WTC11 (cell line): ENCODE data around the gene BDH1. TPM values are rescaled to one million over a fixed set of nuclear protein-coding genes. Genes with fewer than 3 reads are reported as not detected.

ENCODE experiments used
- ATAC-seq: fragments of 200-7000 bp; cut with Tn5 transposase; 2 replicates; pipeline ENCODE4 v1.10.0; 2021; ENCODE audit warnings: mild to moderate bottlenecking, moderate library complexity
- CTCF ChIA-PET: fragments of 300-600 bp; sonication (Branson Sonifier 250); formaldehyde crosslinking; loops from one replicate; lab custom pipeline; 2021; ENCODE audit warnings: antibody characterized with exemption; lab: Charles Lee
- POLR2A ChIA-PET: fragments of 350-600 bp; sonication (Branson Sonifier 250); formaldehyde crosslinking; loops from one replicate; lab custom pipeline; 2021; ENCODE audit warnings: antibody characterized with exemption; lab: Charles Lee
- DNase-seq: peaks from one replicate; pipeline ENCODE4 v3.0.0; 2021; ENCODE audit warnings: low spot score
- H3K27ac Mint-ChIP-seq: 2 replicates; pipeline ENCODE4 v1.8.0; 2021; ENCODE audit warnings: mixed read lengths
- H3K27me3 Mint-ChIP-seq: 2 replicates; pipeline ENCODE4 v1.8.0; 2021; ENCODE audit warnings: low read depth, mild to moderate bottlenecking, moderate library complexity, mixed read lengths
- H3K36me3 Mint-ChIP-seq: 2 replicates; pipeline ENCODE4 v1.8.0; 2021; ENCODE audit warnings: mixed read lengths
- H3K4me1 Mint-ChIP-seq: 2 replicates; pipeline ENCODE4 v1.8.0; 2022; ENCODE audit warnings: mixed read lengths
- H3K4me3 Mint-ChIP-seq: 2 replicates; pipeline ENCODE4 v1.8.0; 2021; ENCODE audit warnings: mild to moderate bottlenecking, moderate library complexity, mixed read lengths
- H3K9me3 Mint-ChIP-seq: 2 replicates; pipeline ENCODE4 v1.8.0; 2021; ENCODE audit warnings: mixed read lengths
- CBFB ChIP-seq: sonication (generic); formaldehyde crosslinking; IDR thresholded peaks from 2 replicates; pipeline ENCODE4 v1.8.1; 2022; ENCODE audit warnings: mild to moderate bottlenecking, low read depth, missing genetic modification reagents
- EMX1 ChIP-seq: fragments of 250-450 bp; sonication (Bioruptor Pico); IDR thresholded peaks from 2 replicates; pipeline ENCODE4 v1.8.0; 2021; ENCODE audit warnings: mild to moderate bottlenecking
- ESRRA ChIP-seq: sonication (generic); formaldehyde crosslinking; IDR thresholded peaks from 2 replicates; pipeline ENCODE4 v1.8.1; 2022; ENCODE audit warnings: mild to moderate bottlenecking, missing genetic modification reagents, borderline replicate concordance
- ETV6 ChIP-seq: sonication (generic); formaldehyde crosslinking; IDR thresholded peaks from 2 replicates; pipeline ENCODE4 v1.8.1; 2022; ENCODE audit warnings: mild to moderate bottlenecking, missing genetic modification reagents
- GABPB1 ChIP-seq: sonication (generic); formaldehyde crosslinking; IDR thresholded peaks from 2 replicates; pipeline ENCODE4 v1.8.1; 2023; ENCODE audit warnings: mild to moderate bottlenecking, missing genetic modification reagents
- GTF2I ChIP-seq: fragments of 250-450 bp; sonication (Bioruptor Pico); conservative IDR thresholded peaks from 2 replicates; pipeline ENCODE4 v1.4.0; 2021; ENCODE audit warnings: mild to moderate bottlenecking
- JUN ChIP-seq: sonication (generic); formaldehyde crosslinking; IDR thresholded peaks from 2 replicates; pipeline ENCODE4 v1.8.0; 2023; ENCODE audit warnings: mild to moderate bottlenecking, missing genetic modification reagents
- MXD4 ChIP-seq: fragments of 250-450 bp; sonication (Bioruptor Pico); IDR thresholded peaks from 2 replicates; pipeline ENCODE4 v1.8.0; 2021; ENCODE audit warnings: mild to moderate bottlenecking, moderate library complexity, borderline replicate concordance
- NFE2L1 ChIP-seq: sonication (generic); formaldehyde crosslinking; IDR thresholded peaks from 2 replicates; pipeline ENCODE4 v1.8.1; 2023; ENCODE audit warnings: missing genetic modification reagents
- NFYB ChIP-seq: sonication (generic); formaldehyde crosslinking; conservative IDR thresholded peaks from 2 replicates; pipeline ENCODE4 v1.8.0; 2022; ENCODE audit warnings: low read depth, missing genetic modification reagents
- RORB ChIP-seq: fragments of 250-450 bp; sonication (Bioruptor Pico); IDR thresholded peaks from 2 replicates; pipeline ENCODE4 v1.9.0; 2021; ENCODE audit warnings: mild to moderate bottlenecking
- TP53 ChIP-seq: sonication (generic); formaldehyde crosslinking; IDR thresholded peaks from 2 replicates; pipeline ENCODE4 v1.8.1; 2023; ENCODE audit warnings: mild to moderate bottlenecking, missing genetic modification reagents
- ZBTB21 ChIP-seq: sonication (generic); formaldehyde crosslinking; IDR thresholded peaks from 2 replicates; pipeline ENCODE4 v1.8.1; 2023; ENCODE audit warnings: mild to moderate bottlenecking, missing genetic modification reagents, borderline replicate concordance
- ZNF263 ChIP-seq: sonication (generic); formaldehyde crosslinking; IDR thresholded peaks from 2 replicates; pipeline ENCODE4 v1.8.1; 2022; ENCODE audit warnings: low read depth, mild to moderate bottlenecking, moderate library complexity, missing genetic modification reagents
- ZNF423 ChIP-seq: fragments of 250-450 bp; sonication (Bioruptor Pico); IDR thresholded peaks from 2 replicates; pipeline ENCODE4 v2.1.2; 2022; ENCODE audit warnings: mild to moderate bottlenecking, moderate library complexity
- total RNA-seq: library from RNA; stranded (reverse); gene quantifications from 3 replicates; pipeline ENCODE4 v1.2.3, GENCODE V29; 2021
- TF ChIP-seq, protein P1 (sequence below): sonication (generic); formaldehyde crosslinking; IDR thresholded peaks from 2 replicates; pipeline ENCODE4 v1.8.1; 2022; ENCODE audit warnings: mild to moderate bottlenecking, moderate library complexity, missing genetic modification reagents
- TF ChIP-seq, protein P2 (sequence below): sonication (generic); formaldehyde crosslinking; IDR thresholded peaks from 2 replicates; pipeline ENCODE4 v1.8.1; 2023; ENCODE audit warnings: mild to moderate bottlenecking, missing genetic modification reagents, moderate library complexity
- TF ChIP-seq, protein P3 (sequence below): fragments of 250-450 bp; sonication (Bioruptor Pico); IDR thresholded peaks from 2 replicates; pipeline ENCODE4 v1.9.0; 2021; ENCODE audit warnings: moderate library complexity, mild to moderate bottlenecking, inconsistent platforms, borderline replicate concordance
- TF ChIP-seq, protein P4 (sequence below): fragments of 250-450 bp; sonication (Bioruptor Pico); IDR thresholded peaks from 2 replicates; pipeline ENCODE4 v1.9.0; 2021; ENCODE audit warnings: mild to moderate bottlenecking
- TF ChIP-seq, protein P5 (sequence below): sonication (generic); formaldehyde crosslinking; IDR thresholded peaks from 2 replicates; pipeline ENCODE4 v1.8.0; 2023; ENCODE audit warnings: missing genetic modification reagents, mild to moderate bottlenecking, borderline replicate concordance
- TF ChIP-seq, protein P6 (sequence below): fragments of 250-450 bp; sonication (Bioruptor Pico); IDR thresholded peaks from 2 replicates; pipeline ENCODE4 v2.1.2; 2022; ENCODE audit warnings: mild to moderate bottlenecking, moderate library complexity

BDH1 gene
- total RNA-seq, 1 experiment from 2014 or later = 26.8 TPM

DNA sequence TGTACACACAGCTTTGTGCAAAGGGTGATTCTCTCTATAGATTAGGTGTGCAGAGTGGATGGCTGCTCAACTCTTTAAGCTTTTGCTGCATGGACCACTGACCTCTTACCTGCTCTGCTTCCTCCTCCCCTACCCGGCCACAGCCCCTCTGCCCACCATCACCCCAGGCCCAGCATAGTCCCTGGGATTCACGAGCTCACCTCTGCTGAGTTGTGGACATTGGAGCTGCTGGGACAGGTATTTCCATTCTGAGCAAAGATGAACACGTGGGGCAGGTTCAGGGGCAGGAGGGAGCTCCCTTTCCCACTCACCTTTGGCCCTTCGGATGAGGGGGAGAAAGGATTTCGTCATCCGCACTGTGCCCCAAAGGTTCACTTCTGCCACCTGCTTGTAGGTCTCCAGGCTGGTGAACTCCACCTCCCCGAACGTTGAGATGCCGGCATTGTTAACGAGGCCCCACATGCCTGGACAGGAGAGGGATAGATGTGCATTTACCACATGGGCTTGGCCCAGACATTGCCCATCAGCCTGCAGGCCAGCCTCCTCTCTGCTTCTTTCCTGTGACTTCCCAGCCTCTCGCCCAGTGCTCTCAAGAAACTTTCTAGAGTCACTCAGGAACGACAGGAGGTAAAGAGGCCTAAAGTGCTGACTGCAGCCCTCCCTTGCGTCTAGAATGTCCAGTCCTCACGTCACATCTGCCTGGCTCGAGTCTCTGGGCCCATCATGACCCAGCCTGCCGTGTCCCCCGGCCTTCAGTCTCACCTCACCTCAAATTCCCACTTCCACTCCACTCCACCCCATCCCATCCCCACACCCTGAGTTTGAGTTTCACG, 41.6 kb downstream of the BDH1 start:
- 0 out of 2 replicates have a peak, but pooled peaks cover 3% of the 10 kb centered on the region for H3K9me3 Mint-ChIP-seq
- H3K4me3 Mint-ChIP-seq = no peak overlapping the region
- no peak for TF ChIP-seq JUN (CRISPR knock-in tag)
- no peak for TF ChIP-seq RORB (CRISPR knock-in tag)
- TF ChIP-seq EMX1 (CRISPR knock-in tag) = no peak
- TF ChIP-seq ZNF423 (CRISPR knock-in tag) = no peak
- TF ChIP-seq GABPB1 (CRISPR knock-in tag) = peak; percentile 71
- TF ChIP-seq, protein P1, sequence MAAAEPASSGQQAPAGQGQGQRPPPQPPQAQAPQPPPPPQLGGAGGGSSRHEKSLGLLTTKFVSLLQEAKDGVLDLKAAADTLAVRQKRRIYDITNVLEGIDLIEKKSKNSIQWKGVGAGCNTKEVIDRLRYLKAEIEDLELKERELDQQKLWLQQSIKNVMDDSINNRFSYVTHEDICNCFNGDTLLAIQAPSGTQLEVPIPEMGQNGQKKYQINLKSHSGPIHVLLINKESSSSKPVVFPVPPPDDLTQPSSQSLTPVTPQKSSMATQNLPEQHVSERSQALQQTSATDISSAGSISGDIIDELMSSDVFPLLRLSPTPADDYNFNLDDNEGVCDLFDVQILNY (CRISPR knock-in tag) = no peak
- no peak for TF ChIP-seq TP53 (CRISPR knock-in tag)
- peaks cover 5% of the 10 kb centered on the region for H3K36me3 Mint-ChIP-seq
- H3K27ac Mint-ChIP-seq = peak overlapping the region; percentile 97
- CTCF ChIA-PET = interaction anchor here (1.3 to 1.8 kb wide), 4 partner anchors 12 to 174 kb away, joined by 3 to 8 read pairs (median 4); no protein-coding TSS in a partner anchor
- no peaks in the 10 kb centered on the region for H3K27me3 Mint-ChIP-seq
- peaks cover 42% of the 10 kb centered on the region for H3K4me1 Mint-ChIP-seq
- DNase-seq (no peak), ATAC-seq (no peak)
- POLR2A ChIA-PET = no interaction called here

GRCh38 chr3:197512691-197513571, 42.8 kb downstream of the BDH1 start:
- H3K36me3 Mint-ChIP-seq = peaks cover 3% of the 10 kb centered on the region
- H3K4me1 Mint-ChIP-seq = peaks cover 40% of the 10 kb centered on the region
- no peak for DNase-seq
- no peak overlapping the region for H3K4me3 Mint-ChIP-seq
- H3K9me3 Mint-ChIP-seq = no peaks in the 10 kb centered on the region
- no peaks in the 10 kb centered on the region for H3K27me3 Mint-ChIP-seq
- ChIA-PET POLR2A (interaction anchor here (0.7 kb wide), 1 partner anchor 14 kb away, joined by 3 read pairs; no protein-coding TSS in a partner anchor), CTCF (interaction anchor here (1.0 to 2.1 kb wide), 5 partner anchors 8 to 256 kb away, joined by 3 to 8 read pairs (median 3); no protein-coding TSS in a partner anchor)
- peak overlapping the region; percentile 71 for H3K27ac Mint-ChIP-seq
- no peak for TF ChIP-seq NFE2L1 (CRISPR knock-in tag)
- TF ChIP-seq NFYB (CRISPR knock-in tag) = no peak
- TF ChIP-seq, protein P2, sequence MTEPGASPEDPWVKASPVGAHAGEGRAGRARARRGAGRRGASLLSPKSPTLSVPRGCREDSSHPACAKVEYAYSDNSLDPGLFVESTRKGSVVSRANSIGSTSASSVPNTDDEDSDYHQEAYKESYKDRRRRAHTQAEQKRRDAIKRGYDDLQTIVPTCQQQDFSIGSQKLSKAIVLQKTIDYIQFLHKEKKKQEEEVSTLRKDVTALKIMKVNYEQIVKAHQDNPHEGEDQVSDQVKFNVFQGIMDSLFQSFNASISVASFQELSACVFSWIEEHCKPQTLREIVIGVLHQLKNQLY (CRISPR knock-in tag) = no peak
- no peak for TF ChIP-seq JUN (CRISPR knock-in tag)
- TF ChIP-seq ZBTB21 = no peak
- TF ChIP-seq, protein P3, sequence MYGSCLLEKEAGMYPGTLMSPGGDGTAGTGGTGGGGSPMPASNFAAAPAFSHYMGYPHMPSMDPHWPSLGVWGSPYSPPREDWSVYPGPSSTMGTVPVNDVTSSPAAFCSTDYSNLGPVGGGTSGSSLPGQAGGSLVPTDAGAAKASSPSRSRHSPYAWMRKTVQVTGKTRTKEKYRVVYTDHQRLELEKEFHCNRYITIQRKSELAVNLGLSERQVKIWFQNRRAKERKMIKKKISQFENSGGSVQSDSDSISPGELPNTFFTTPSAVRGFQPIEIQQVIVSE (CRISPR knock-in tag) = no peak
- no peak for TF ChIP-seq ESRRA (CRISPR knock-in tag)
- TF ChIP-seq MXD4 (CRISPR knock-in tag) = no peak
- no peak for TF ChIP-seq ZNF263 (CRISPR knock-in tag)
- no peak for TF ChIP-seq ETV6 (CRISPR knock-in tag)
- TF ChIP-seq, protein P4, sequence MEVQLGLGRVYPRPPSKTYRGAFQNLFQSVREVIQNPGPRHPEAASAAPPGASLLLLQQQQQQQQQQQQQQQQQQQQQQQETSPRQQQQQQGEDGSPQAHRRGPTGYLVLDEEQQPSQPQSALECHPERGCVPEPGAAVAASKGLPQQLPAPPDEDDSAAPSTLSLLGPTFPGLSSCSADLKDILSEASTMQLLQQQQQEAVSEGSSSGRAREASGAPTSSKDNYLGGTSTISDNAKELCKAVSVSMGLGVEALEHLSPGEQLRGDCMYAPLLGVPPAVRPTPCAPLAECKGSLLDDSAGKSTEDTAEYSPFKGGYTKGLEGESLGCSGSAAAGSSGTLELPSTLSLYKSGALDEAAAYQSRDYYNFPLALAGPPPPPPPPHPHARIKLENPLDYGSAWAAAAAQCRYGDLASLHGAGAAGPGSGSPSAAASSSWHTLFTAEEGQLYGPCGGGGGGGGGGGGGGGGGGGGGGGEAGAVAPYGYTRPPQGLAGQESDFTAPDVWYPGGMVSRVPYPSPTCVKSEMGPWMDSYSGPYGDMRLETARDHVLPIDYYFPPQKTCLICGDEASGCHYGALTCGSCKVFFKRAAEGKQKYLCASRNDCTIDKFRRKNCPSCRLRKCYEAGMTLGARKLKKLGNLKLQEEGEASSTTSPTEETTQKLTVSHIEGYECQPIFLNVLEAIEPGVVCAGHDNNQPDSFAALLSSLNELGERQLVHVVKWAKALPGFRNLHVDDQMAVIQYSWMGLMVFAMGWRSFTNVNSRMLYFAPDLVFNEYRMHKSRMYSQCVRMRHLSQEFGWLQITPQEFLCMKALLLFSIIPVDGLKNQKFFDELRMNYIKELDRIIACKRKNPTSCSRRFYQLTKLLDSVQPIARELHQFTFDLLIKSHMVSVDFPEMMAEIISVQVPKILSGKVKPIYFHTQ (CRISPR knock-in tag) = no peak
- TF ChIP-seq, protein P5, sequence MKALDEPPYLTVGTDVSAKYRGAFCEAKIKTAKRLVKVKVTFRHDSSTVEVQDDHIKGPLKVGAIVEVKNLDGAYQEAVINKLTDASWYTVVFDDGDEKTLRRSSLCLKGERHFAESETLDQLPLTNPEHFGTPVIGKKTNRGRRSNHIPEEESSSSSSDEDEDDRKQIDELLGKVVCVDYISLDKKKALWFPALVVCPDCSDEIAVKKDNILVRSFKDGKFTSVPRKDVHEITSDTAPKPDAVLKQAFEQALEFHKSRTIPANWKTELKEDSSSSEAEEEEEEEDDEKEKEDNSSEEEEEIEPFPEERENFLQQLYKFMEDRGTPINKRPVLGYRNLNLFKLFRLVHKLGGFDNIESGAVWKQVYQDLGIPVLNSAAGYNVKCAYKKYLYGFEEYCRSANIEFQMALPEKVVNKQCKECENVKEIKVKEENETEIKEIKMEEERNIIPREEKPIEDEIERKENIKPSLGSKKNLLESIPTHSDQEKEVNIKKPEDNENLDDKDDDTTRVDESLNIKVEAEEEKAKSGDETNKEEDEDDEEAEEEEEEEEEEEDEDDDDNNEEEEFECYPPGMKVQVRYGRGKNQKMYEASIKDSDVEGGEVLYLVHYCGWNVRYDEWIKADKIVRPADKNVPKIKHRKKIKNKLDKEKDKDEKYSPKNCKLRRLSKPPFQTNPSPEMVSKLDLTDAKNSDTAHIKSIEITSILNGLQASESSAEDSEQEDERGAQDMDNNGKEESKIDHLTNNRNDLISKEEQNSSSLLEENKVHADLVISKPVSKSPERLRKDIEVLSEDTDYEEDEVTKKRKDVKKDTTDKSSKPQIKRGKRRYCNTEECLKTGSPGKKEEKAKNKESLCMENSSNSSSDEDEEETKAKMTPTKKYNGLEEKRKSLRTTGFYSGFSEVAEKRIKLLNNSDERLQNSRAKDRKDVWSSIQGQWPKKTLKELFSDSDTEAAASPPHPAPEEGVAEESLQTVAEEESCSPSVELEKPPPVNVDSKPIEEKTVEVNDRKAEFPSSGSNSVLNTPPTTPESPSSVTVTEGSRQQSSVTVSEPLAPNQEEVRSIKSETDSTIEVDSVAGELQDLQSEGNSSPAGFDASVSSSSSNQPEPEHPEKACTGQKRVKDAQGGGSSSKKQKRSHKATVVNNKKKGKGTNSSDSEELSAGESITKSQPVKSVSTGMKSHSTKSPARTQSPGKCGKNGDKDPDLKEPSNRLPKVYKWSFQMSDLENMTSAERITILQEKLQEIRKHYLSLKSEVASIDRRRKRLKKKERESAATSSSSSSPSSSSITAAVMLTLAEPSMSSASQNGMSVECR = no peak
- TF ChIP-seq, protein P6, sequence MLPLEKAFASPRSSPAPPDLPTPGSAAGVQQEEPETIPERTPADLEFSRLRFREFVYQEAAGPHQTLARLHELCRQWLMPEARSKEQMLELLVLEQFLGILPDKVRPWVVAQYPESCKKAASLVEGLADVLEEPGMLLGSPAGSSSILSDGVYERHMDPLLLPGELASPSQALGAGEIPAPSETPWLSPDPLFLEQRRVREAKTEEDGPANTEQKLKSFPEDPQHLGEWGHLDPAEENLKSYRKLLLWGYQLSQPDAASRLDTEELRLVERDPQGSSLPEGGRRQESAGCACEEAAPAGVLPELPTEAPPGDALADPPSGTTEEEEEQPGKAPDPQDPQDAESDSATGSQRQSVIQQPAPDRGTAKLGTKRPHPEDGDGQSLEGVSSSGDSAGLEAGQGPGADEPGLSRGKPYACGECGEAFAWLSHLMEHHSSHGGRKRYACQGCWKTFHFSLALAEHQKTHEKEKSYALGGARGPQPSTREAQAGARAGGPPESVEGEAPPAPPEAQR (CRISPR knock-in tag) = no peak
- no peak for TF ChIP-seq CBFB
- no peak for TF ChIP-seq GTF2I (CRISPR knock-in tag)
- ATAC-seq = no peak
